SK-N-SH (cell line): Measurements from ENCODE around the gene INSRR. TPM values are rescaled to one million over a fixed set of nuclear protein-coding genes. Genes with fewer than 3 reads are reported as not detected.

ENCODE experiments used
- CTCF ChIA-PET: fragments of 300-600, 350-600 bp; formaldehyde crosslinking; extraction: SDS; loops from one replicate; lab custom pipeline; 2021; lab: Yijun Ruan, JAX
- POLR2A ChIA-PET: fragments of 350-600 bp; sonication (Branson Sonifier 250); formaldehyde crosslinking; extraction: SDS; loops from one replicate; lab custom pipeline; 2020; ENCODE audit warnings: antibody characterized with exemption, inconsistent platforms; lab: Yijun Ruan, JAX
- DNase-seq: peaks from one replicate; pipeline ENCODE4 v3.0.0; 2012
- H2AFZ ChIP-seq: fragments of 200-600 bp; sonication (generic); 2 replicates; pipeline ENCODE4 v1.8.1; 2016; ENCODE audit warnings: antibody characterized with exemption, mild to moderate bottlenecking, low read depth
- H3F3A ChIP-seq: fragments of 200-600 bp; sonication (generic); replicated peaks from 2 replicates; pipeline ENCODE3; 2016; ENCODE audit warnings: antibody characterized with exemption, mild to moderate bottlenecking; ENCODE audit not compliant: insufficient read depth
- H3K27ac ChIP-seq, 2 experiments: fragments of 200-500 bp in 1 of 2; fragments of 200-600 bp in 1 of 2; sonication (Bioruptor generic) in 1 of 2; sonication (generic), shearing (Covaris generic) in 1 of 2; 2 replicates each; pipeline versions ENCODE4 v1.5.1 to v1.6.1; 2014 to 2016; ENCODE audit warnings: low read depth in 2 of 2, inconsistent platforms in 1 of 2, low read length in 1 of 2, mild to moderate bottlenecking in 1 of 2, mixed read lengths in 1 of 2
- H3K27me3 ChIP-seq: fragments of 200-600 bp; sonication (generic), shearing (Covaris generic); 2 replicates; pipeline ENCODE4 v1.6.1; 2016; ENCODE audit warnings: mixed run types; ENCODE audit not compliant: insufficient read depth
- H3K36me3 ChIP-seq, 2 experiments: fragments of 200-500 bp in 1 of 2; fragments of 200-600 bp in 1 of 2; sonication (Bioruptor generic) in 1 of 2; sonication (generic) in 1 of 2; replicated peaks in 1 of 2; 2 replicates each; pipeline versions ENCODE3 to v1.5.1; 2014 to 2016; ENCODE audit warnings: low read length in 1 of 2, mild to moderate bottlenecking in 1 of 2; ENCODE audit not compliant: insufficient read depth in 2 of 2, control insufficient read depth in 1 of 2
- H3K4me1 ChIP-seq, 2 experiments: fragments of 200-500 bp in 1 of 2; fragments of 200-600 bp in 1 of 2; sonication (Bioruptor generic) in 1 of 2; sonication (generic), shearing (Covaris generic) in 1 of 2; 2 replicates each; pipeline versions ENCODE4 v1.5.1 to v1.6.1; 2014 to 2016; ENCODE audit warnings: low read depth in 1 of 2, low read length in 1 of 2, mixed run types in 1 of 2; ENCODE audit not compliant: insufficient read depth in 2 of 2, control insufficient read depth in 1 of 2
- H3K4me2 ChIP-seq: fragments of 200-600 bp; sonication (generic), shearing (Covaris generic); 2 replicates; pipeline ENCODE4 v1.6.1; 2017; ENCODE audit warnings: mixed run types
- H3K4me3 ChIP-seq, 2 experiments: fragments of 200-500 bp in 1 of 2; fragments of 200-600 bp in 1 of 2; sonication (Bioruptor generic) in 1 of 2; sonication (generic), shearing (Covaris generic) in 1 of 2; 2 replicates each; pipeline versions ENCODE4 v1.5.1 to v1.8.1; 2014 to 2016; ENCODE audit warnings: low read depth in 2 of 2, inconsistent platforms in 1 of 2, low read length in 1 of 2, mild to moderate bottlenecking in 1 of 2, mixed read lengths in 1 of 2, moderate library complexity in 1 of 2
- H3K79me2 ChIP-seq: fragments of 200-600 bp; sonication (generic); 2 replicates; pipeline ENCODE4 v1.8.1; 2017; ENCODE audit warnings: mild to moderate bottlenecking; ENCODE audit not compliant: insufficient read depth
- H3K9ac ChIP-seq: fragments of 200-600 bp; sonication (generic); 2 replicates; pipeline ENCODE4 v1.6.1; 2017; ENCODE audit warnings: mixed run types
- H3K9me2 ChIP-seq: fragments of 200-600 bp; sonication (generic); 2 replicates; pipeline ENCODE4 v1.6.1; 2017; ENCODE audit warnings: mixed run types
- H3K9me3 ChIP-seq: fragments of 200-600 bp; sonication (generic); 2 replicates; pipeline ENCODE4 v1.6.1; 2017; ENCODE audit warnings: mixed run types, mild to moderate bottlenecking, moderate library complexity
- H4K20me1 ChIP-seq: fragments of 200-600 bp; sonication (generic); 2 replicates; pipeline ENCODE4 v1.6.1; 2017; ENCODE audit warnings: mild to moderate bottlenecking, mixed run types; ENCODE audit not compliant: insufficient read depth
- CHD2 ChIP-seq: fragments of 150-350 bp; IDR thresholded peaks from 2 replicates; pipeline ENCODE4 v1.6.1; 2018; ENCODE audit warnings: low read length; ENCODE audit not compliant: partially characterized antibody
- CTCF ChIP-seq: fragments of 200-600 bp; sonication (generic); IDR thresholded peaks from 2 replicates; pipeline ENCODE4 v1.6.1; 2017; ENCODE audit warnings: antibody characterized with exemption, mild to moderate bottlenecking, moderate library complexity
- ELF1 ChIP-seq: IDR thresholded peaks from 2 replicates; pipeline ENCODE4 v1.4.0; 2012
- EZH2phosphoT487 ChIP-seq: fragments of 200-600 bp; sonication (generic); IDR thresholded peaks from 2 replicates; pipeline ENCODE4 v1.6.1; 2017; ENCODE audit warnings: low read depth, mixed run types, mild to moderate bottlenecking, antibody characterized with exemption, moderate library complexity, borderline replicate concordance
- FOSL2 ChIP-seq: IDR thresholded peaks from 2 replicates; pipeline ENCODE4 v1.4.0; 2012; ENCODE audit warnings: low read depth, mild to moderate bottlenecking, moderate library complexity, borderline replicate concordance
- FOXJ3 ChIP-seq: sonication (generic); formaldehyde crosslinking; IDR thresholded peaks from 2 replicates; pipeline ENCODE4 v1.5.1; 2020; ENCODE audit warnings: mild to moderate bottlenecking, missing genetic modification reagents
- FOXM1 ChIP-seq: IDR thresholded peaks from 2 replicates; pipeline ENCODE4 v1.4.0; 2012; ENCODE audit warnings: low read depth, mild to moderate bottlenecking
- GABPA ChIP-seq: IDR thresholded peaks from 2 replicates; pipeline ENCODE4 v1.4.0; 2012; ENCODE audit warnings: low read depth, mild to moderate bottlenecking
- IRF3 ChIP-seq: fragments of 150-350 bp; IDR thresholded peaks from 2 replicates; pipeline ENCODE4 v1.6.1; 2016; ENCODE audit warnings: mild to moderate bottlenecking, low read depth, low read length
- JUND ChIP-seq: IDR thresholded peaks from 2 replicates; pipeline ENCODE4 v1.4.0; 2012
- POLR2AphosphoS5 ChIP-seq: IDR thresholded peaks from 2 replicates; pipeline ENCODE4 v1.6.1; 2012; ENCODE audit warnings: low read depth, low read length
- RAD21 ChIP-seq: IDR thresholded peaks from 2 replicates; pipeline ENCODE4 v1.6.1; 2012; ENCODE audit warnings: mild to moderate bottlenecking, low read length
- RFX5 ChIP-seq: IDR thresholded peaks from 2 replicates; pipeline ENCODE4 v1.6.1; 2012; ENCODE audit warnings: mild to moderate bottlenecking, improper control_type of control experiment, low read length
- SMC3 ChIP-seq: IDR thresholded peaks from 2 replicates; pipeline ENCODE4 v1.6.1; 2012; ENCODE audit warnings: low read depth, low read length, improper control_type of control experiment
- TAF1 ChIP-seq: IDR thresholded peaks from 2 replicates; pipeline ENCODE4 v1.6.1; 2012; ENCODE audit warnings: low read depth, mild to moderate bottlenecking, low read length, moderate library complexity, borderline replicate concordance
- TCF12 ChIP-seq: IDR thresholded peaks from 2 replicates; pipeline ENCODE4 v1.4.0; 2012
- TEAD4 ChIP-seq: IDR thresholded peaks from 2 replicates; pipeline ENCODE4 v1.4.0; 2012; ENCODE audit warnings: mild to moderate bottlenecking, borderline replicate concordance; ENCODE audit not compliant: insufficient read depth
- WGBS: methylation state at CpG from one replicate; pipeline ENCODE4 v1.1.6; 2017; ENCODE audit warnings: low lambda C conversion rate; 5-methylcytosine and 5-hydroxymethylcytosine counted together
- polyA plus RNA-seq, 3 experiments: library from polyadenylated mRNA; depleted of rRNA; stranded (reverse); fragments of >200 nt; gene quantifications; 2 replicates each; pipeline ENCODE4 v1.2.3, GENCODE V29; 2012
- TF ChIP-seq, protein P1 (sequence below): fragments of 150-350 bp; IDR thresholded peaks from 2 replicates; pipeline ENCODE4 v1.6.1; 2017; ENCODE audit warnings: antibody characterized with exemption, low read length, low read depth, borderline replicate concordance

INSRR gene
- polyA plus RNA-seq, 1 of the 3 experiments (the other 2 are of a cell fraction) = 0.20 TPM

DNA sequence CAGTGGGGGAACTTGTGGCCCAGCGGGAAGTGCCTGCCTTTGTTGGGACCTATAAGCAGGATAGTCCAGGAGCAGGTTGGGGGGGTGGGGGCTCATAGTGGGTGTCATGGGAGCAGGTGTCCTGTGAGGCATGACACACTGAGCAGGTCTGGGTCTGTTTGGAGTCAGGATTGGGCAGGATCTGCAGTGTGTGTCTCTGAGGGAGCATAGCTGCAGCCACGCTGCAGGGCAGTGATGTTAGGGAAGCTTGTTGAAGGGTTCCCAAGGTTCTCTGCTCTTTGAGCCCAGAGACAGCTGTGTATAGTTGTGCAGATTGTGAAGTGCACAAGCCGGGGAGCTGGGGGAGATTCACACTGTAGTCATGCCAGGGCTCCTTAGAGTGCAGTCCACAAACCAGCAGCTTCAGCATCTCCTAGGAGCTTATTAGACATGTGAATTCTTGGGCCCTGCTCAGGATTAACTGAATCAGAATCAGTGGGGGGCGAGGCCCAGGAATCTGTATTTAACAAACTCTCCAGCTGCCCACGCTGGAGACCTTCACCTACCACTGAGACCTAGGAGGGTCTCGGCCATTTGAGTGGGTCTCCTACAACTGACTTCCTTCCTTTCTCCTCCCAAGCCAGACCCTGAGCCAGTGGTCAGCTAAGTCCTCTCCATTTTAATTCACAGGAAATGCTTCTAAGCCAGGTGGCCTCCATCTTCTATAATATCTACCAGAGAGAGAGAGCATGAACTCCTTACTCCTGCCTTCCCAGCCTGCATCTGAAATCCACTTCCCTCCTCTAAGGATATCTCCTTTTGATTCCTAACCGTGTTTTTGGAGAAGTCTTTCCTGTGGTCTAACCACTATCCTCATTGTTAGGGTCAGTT is 11.1 kb downstream of the INSRR start:
- Histone ChIP-seq H3F3A (no peaks in the 10 kb centered on the region), H3K9ac (no peak overlapping the region), H3K27me3 (no peaks in the 10 kb centered on the region), H2AFZ (no peak overlapping the region), H3K9me3 (no peaks in the 10 kb centered on the region), H4K20me1 (no peaks in the 10 kb centered on the region), H3K36me3 (no peaks in the 10 kb centered on the region), H3K4me1 (peaks cover 0 to 19% of the 10 kb centered on the region in 2 experiments; a peak in 3 of 4 replicates), H3K4me3 (no peak overlapping the region), H3K79me2 (no peaks in the 10 kb centered on the region), H3K27ac (no peak overlapping the region), H3K4me2 (no peak overlapping the region), H3K9me2 (no peaks in the 10 kb centered on the region)
- 75% methylated on average over 5 of the region's 7 CpGs for WGBS
- ChIA-PET CTCF (interaction anchor here (0.8 to 18.0 kb wide), 7 partner anchors 9 to 141 kb away, joined by 3 to 566 read pairs (median 7); partner anchors contain the start of gene NTRK1), POLR2A (interaction anchor here (0.6 to 1.3 kb wide), 3 partner anchors 14 to 199 kb away, joined by 3 read pairs; no protein-coding TSS in a partner anchor)
- no peak for DNase-seq
- TF ChIP-seq GABPA (no peak), CHD2 (no peak)

DNA sequence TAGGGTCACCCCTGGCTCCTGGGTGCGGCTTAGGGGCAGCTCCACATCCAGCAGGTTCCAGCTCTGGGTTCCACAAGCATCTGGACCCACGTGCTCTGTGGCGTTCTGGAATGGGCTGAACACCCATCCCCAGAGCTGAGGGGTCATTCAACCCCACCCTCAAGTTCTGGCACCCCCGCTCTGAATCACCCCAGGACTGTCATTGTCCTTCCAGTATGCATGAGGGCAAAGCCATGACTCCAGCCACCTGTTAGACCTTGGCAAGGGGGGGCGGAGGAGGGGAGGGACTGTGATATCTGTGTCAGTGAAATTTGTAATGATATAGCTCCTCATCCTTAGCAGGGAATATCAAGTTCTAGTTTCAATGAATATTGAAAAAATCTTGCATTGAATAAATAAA is 12.3 kb downstream of the INSRR start:
- CTCF ChIA-PET = interaction anchor here (1.7 to 18.0 kb wide), 5 partner anchors 11 to 81 kb away, joined by 7 to 566 read pairs (median 16); partner anchors contain the start of gene NTRK1

More for the DNA sequence above, 12.3 kb downstream of the INSRR start:
- TF ChIP-seq TAF1 = no peak
- no peak for TF ChIP-seq CTCF
- no peak for TF ChIP-seq JUND
- TF ChIP-seq FOSL2 = no peak
- no peak for TF ChIP-seq CHD2
- TF ChIP-seq TCF12 = no peak
- TF ChIP-seq RAD21 = no peak
- no peak for TF ChIP-seq ELF1
- TF ChIP-seq, protein P1, sequence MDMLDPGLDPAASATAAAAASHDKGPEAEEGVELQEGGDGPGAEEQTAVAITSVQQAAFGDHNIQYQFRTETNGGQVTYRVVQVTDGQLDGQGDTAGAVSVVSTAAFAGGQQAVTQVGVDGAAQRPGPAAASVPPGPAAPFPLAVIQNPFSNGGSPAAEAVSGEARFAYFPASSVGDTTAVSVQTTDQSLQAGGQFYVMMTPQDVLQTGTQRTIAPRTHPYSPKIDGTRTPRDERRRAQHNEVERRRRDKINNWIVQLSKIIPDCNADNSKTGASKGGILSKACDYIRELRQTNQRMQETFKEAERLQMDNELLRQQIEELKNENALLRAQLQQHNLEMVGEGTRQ = no peak
- TF ChIP-seq TEAD4 = no peak
- no peak for TF ChIP-seq SMC3
- TF ChIP-seq FOXJ3 (CRISPR knock-in tag) = no peak
- no peak for TF ChIP-seq POLR2AphosphoS5
- no peak for TF ChIP-seq IRF3
- no peak for TF ChIP-seq FOXM1
- TF ChIP-seq RFX5 = no peak
- no peak for TF ChIP-seq EZH2phosphoT487
- Histone ChIP-seq H4K20me1 (no peaks in the 10 kb centered on the region), H3K79me2 (no peaks in the 10 kb centered on the region), H3K27me3 (no peaks in the 10 kb centered on the region), H2AFZ (no peak overlapping the region), H3K9me2 (no peaks in the 10 kb centered on the region), H3K4me1 (peaks cover 0 to 7% of the 10 kb centered on the region in 2 experiments; a peak in 1 of 4 replicates), H3K4me2 (no peak overlapping the region), H3K4me3 (no peak overlapping the region), H3F3A (no peaks in the 10 kb centered on the region), H3K9ac (no peak overlapping the region), H3K27ac (no peak overlapping the region), H3K36me3 (no peaks in the 10 kb centered on the region), H3K9me3 (no peaks in the 10 kb centered on the region)
- 58% methylated on average over 3 of the region's 5 CpGs for WGBS
- no peak for DNase-seq
- POLR2A ChIA-PET = no interaction called here
